ENCODE data around the gene PCDHB15. TPM values are rescaled to one million over a fixed set of nuclear protein-coding genes. Genes with fewer than 3 reads are reported as not detected.

Gene PCDHB15
- total RNA-seq, 1 experiment from 2014 or later, result 1.2 TPM

DNA sequence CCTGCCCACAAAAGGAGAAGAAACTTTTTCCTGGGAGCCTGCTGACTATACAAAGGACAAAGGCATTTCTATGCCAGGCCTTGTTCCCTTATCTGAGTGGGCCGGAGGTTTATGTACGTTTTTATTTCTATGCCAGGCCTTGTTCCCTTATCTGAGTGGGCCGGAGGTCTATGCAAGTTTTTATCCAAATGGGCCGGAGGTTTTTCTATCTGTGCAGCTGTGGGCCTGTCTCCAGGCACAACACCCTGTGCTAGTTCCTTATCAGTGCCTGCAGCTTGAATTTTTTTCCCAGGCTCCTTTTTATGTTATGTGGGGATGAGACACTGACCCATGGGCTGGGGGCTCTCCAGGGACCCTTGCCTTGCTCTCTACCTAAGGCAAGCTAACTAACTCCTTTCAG lies 53.2 kb downstream of the PCDHB15 start:
- CTCF ChIA-PET, result no interaction called here
- POLR2A ChIA-PET (ENCODE audit: low non-redundant PET), result no interaction called here
- Histone ChIP-seq H3K27me3 (replicated peaks; ENCODE audit: insufficient read depth, low read depth, low read length, poor library complexity) (no peaks in the 10 kb centered on the region), H3K4me1 (ENCODE audit: insufficient read depth, low read length, poor library complexity, severe bottlenecking) (no peaks in the 10 kb centered on the region), H3K9me3 (ENCODE audit: low read depth, low read length, poor library complexity, severe bottlenecking) (no peaks in the 10 kb centered on the region), H3K36me3 (ENCODE audit: insufficient read depth, low read length, poor library complexity, severe bottlenecking) (no peaks in the 10 kb centered on the region), H3K4me3 (ENCODE audit: low read depth, low read length, poor library complexity, severe bottlenecking) (no peak overlapping the region), H3K27ac (ENCODE audit: low read depth, low read length, poor library complexity, severe bottlenecking) (no peak overlapping the region)
- DNase-seq (ENCODE audit: low spot score), result no peak
- TF ChIP-seq EZH2 (IDR thresholded peaks at IDR 0.05; ENCODE audit: borderline replicate concordance, low read depth, low read length, poor library complexity, severe bottlenecking) (no peak), CTCF (conservative IDR thresholded peaks at IDR 0.05; ENCODE audit: low read depth, low read length) (no peak)
- no TSS peak for BruUV-seq (replicated peaks)
- intact Hi-C loops (cut with micrococcal nuclease; ENCODE audit: unreplicated experiment), result no loop called here

Other genes starting within 250 kb of the PCDHB15 start
- gene PCDHB1, start 194.0 kb upstream of the PCDHB15 start, total RNA-seq (2021), result 0.04 and 0.06 TPM in 2 replicates
- gene PCDHB2, start 150.8 kb upstream of the PCDHB15 start, total RNA-seq (2021), result 31.3 and 35.0 TPM in 2 replicates
- gene PCDHB3, start 144.9 kb upstream of the PCDHB15 start, total RNA-seq (2021), result 2.6 and 4.9 TPM in 2 replicates
- gene PCDHB4, start 123.6 kb upstream of the PCDHB15 start, total RNA-seq (2021), result 2.4 and 2.7 TPM in 2 replicates
- 21.0 and 23.6 TPM in 2 replicates for gene PCDHB5, start 110.2 kb upstream of the PCDHB15 start, total RNA-seq (2021)
- 7.3 and 9.1 TPM in 2 replicates for gene PCDHB6, start 95.3 kb upstream of the PCDHB15 start, total RNA-seq (2021)
- 2.0 and 2.3 TPM in 2 replicates for gene PCDHB7, start 72.8 kb upstream of the PCDHB15 start, total RNA-seq (2021)
- 7.7 and 8.5 TPM in 2 replicates for gene PCDHB8, start 67.6 kb upstream of the PCDHB15 start, total RNA-seq (2021)
- gene PCDHB16, start 63.0 kb upstream of the PCDHB15 start, total RNA-seq (2021), result 11.3 and 12.8 TPM in 2 replicates
- 5.6 and 7.9 TPM in 2 replicates for gene PCDHB9, start 58.2 kb upstream of the PCDHB15 start, total RNA-seq (2021)
- 2.7 and 2.8 TPM in 2 replicates for gene PCDHB10, start 53.0 kb upstream of the PCDHB15 start, total RNA-seq (2021)
- 14.2 and 15.3 TPM in 2 replicates for gene PCDHB11, start 45.8 kb upstream of the PCDHB15 start, total RNA-seq (2021)
- gene PCDHB12, start 36.7 kb upstream of the PCDHB15 start, total RNA-seq (2021), result 5.1 and 6.7 TPM in 2 replicates
- gene PCDHB13, start 31.5 kb upstream of the PCDHB15 start, total RNA-seq (2021), result 1.8 and 2.5 TPM in 2 replicates
- 6.9 and 7.4 TPM in 2 replicates for gene PCDHB14, start 22.1 kb upstream of the PCDHB15 start, total RNA-seq (2021)
- 0.88 and 1.0 TPM in 2 replicates for gene SLC25A2, start 58.7 kb downstream of the PCDHB15 start, total RNA-seq (2021)
- 73.4 and 78.3 TPM in 2 replicates for gene TAF7, start 75.4 kb downstream of the PCDHB15 start, total RNA-seq (2021)
- 2.2 and 2.3 TPM in 2 replicates for gene PCDHGA1, start 85.1 kb downstream of the PCDHB15 start, total RNA-seq (2021)
- 1.5 and 1.8 TPM in 2 replicates for gene PCDHGA2, start 93.4 kb downstream of the PCDHB15 start, total RNA-seq (2021)
- 0.85 and 0.97 TPM in 2 replicates for gene PCDHGA3, start 98.4 kb downstream of the PCDHB15 start, total RNA-seq (2021)
- gene PCDHGB1, start 104.7 kb downstream of the PCDHB15 start, total RNA-seq (2021), result 7.6 TPM in 2 replicates
- gene PCDHGA4, start 109.6 kb downstream of the PCDHB15 start, total RNA-seq (2021), result 2.9 and 3.5 TPM in 2 replicates
- gene PCDHGB2, start 114.6 kb downstream of the PCDHB15 start, total RNA-seq (2021), result 6.2 and 6.5 TPM in 2 replicates
- 2.4 and 2.6 TPM in 2 replicates for gene PCDHGA5, start 118.8 kb downstream of the PCDHB15 start, total RNA-seq (2021)
- 3.3 and 3.4 TPM in 2 replicates for gene PCDHGB3, start 124.8 kb downstream of the PCDHB15 start, total RNA-seq (2021)
- gene PCDHGA6, start 128.5 kb downstream of the PCDHB15 start, total RNA-seq (2021), result 20.2 and 21.6 TPM in 2 replicates
- 9.6 and 10.9 TPM in 2 replicates for gene PCDHGA7, start 137.3 kb downstream of the PCDHB15 start, total RNA-seq (2021)
- gene PCDHGB4, start 142.3 kb downstream of the PCDHB15 start, total RNA-seq (2021), result 2.5 and 3.3 TPM in 2 replicates
- gene PCDHGA8, start 147.2 kb downstream of the PCDHB15 start, total RNA-seq (2021), result 2.2 and 2.6 TPM in 2 replicates
- gene PCDHGB5, start 152.6 kb downstream of the PCDHB15 start, total RNA-seq (2021), result 43.3 and 45.0 TPM in 2 replicates
- 5.0 and 6.6 TPM in 2 replicates for gene PCDHGA9, start 157.4 kb downstream of the PCDHB15 start, total RNA-seq (2021)
- gene PCDHGB6, start 162.6 kb downstream of the PCDHB15 start, total RNA-seq (2021), result 4.5 and 4.6 TPM in 2 replicates
- 3.6 TPM in 2 replicates for gene PCDHGA10, start 167.6 kb downstream of the PCDHB15 start, total RNA-seq (2021)
- gene PCDHGB7, start 172.3 kb downstream of the PCDHB15 start, total RNA-seq (2021), result 3.7 and 4.0 TPM in 2 replicates
- gene PCDHGA11, start 175.7 kb downstream of the PCDHB15 start, total RNA-seq (2021), result 34.9 and 35.5 TPM in 2 replicates
- 3.5 and 3.6 TPM in 2 replicates for gene PCDHGA12, start 185.1 kb downstream of the PCDHB15 start, total RNA-seq (2021)
- 103 and 112 TPM in 2 replicates for gene PCDHGC3, start 230.6 kb downstream of the PCDHB15 start, total RNA-seq (2021)
- 3.6 and 3.8 TPM in 2 replicates for gene PCDHGC4, start 239.6 kb downstream of the PCDHB15 start, total RNA-seq (2021)
- gene PCDHGC5, start 243.7 kb downstream of the PCDHB15 start, total RNA-seq (2021), result 3.4 and 3.6 TPM in 2 replicates